Measurements from ENCODE around the gene KLHL29. TPM values are rescaled to one million over a fixed set of nuclear protein-coding genes. Genes with fewer than 3 reads are reported as not detected.

Gene KLHL29
- total RNA-seq, 1 experiment from 2014 or later: 2.6 TPM

DNA sequence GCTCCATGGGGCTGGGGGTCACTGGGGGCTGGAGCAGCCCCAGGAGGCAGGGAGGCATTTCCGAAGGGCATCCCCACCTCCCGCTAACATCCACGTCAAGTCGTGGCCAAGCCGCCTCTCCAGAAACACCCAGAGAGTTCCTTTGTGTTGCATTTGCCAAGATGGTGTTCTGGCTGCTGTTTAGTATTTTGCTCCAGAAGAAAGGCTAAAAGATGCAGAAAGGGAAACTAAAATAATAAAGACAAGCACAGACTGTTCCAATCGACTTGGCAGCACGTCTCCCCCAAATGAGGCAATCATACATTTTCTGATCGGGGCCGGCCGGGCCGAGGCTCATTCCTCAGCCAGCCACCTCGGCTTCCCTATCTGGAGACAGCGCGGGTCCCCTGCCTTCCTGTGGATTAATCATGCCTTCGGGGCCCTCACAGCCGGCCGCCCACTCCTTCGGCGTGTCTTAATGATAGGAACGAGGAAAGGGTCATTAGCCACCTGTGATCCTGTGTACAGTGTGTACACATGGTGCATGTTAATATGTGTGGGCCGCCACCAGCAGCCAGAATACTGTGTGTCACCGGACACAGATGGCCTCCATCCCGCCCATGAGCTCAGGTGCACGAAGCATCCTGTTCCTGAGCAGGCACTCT is 169.2 kb downstream of the KLHL29 start:
- Histone ChIP-seq H3K9ac (ENCODE audit: low read length) (no peak overlapping the region), H3K36me3 (ENCODE audit: low read depth, low read length) (no peaks in the 10 kb centered on the region), H3K79me2 (ENCODE audit: low read length) (no peaks in the 10 kb centered on the region), H3K9me3 (ENCODE audit: low read length) (no peaks in the 10 kb centered on the region), H3K27ac (ENCODE audit: low read length) (no peak overlapping the region), H2AFZ (ENCODE audit: low read length) (no peak overlapping the region), H3K4me3 (ENCODE audit: low read length) (no peak overlapping the region), H3K4me1 (ENCODE audit: insufficient read depth, low read length) (no peaks in the 10 kb centered on the region), H4K20me1 (ENCODE audit: low read length) (no peaks in the 10 kb centered on the region), H3K27me3 (ENCODE audit: low read length) (no peaks in the 10 kb centered on the region), H3K9me2 (replicated peaks; ENCODE audit: low read length) (no peaks in the 10 kb centered on the region), H3K4me2 (ENCODE audit: low read length) (no peak overlapping the region), H3F3A (ENCODE audit: low read length, unreplicated experiment) (no peaks in the 10 kb centered on the region)
- ChIA-PET CTCF (no interaction called here), POLR2A (ENCODE audit: unreplicated experiment) (no interaction called here)
- intact Hi-C loops (cut with micrococcal nuclease): no loop called here
- ATAC-seq (no peak), DNase-seq (no peak)
- BruUV-seq (replicated peaks): no TSS peak
- TF ChIP-seq, protein P1, sequence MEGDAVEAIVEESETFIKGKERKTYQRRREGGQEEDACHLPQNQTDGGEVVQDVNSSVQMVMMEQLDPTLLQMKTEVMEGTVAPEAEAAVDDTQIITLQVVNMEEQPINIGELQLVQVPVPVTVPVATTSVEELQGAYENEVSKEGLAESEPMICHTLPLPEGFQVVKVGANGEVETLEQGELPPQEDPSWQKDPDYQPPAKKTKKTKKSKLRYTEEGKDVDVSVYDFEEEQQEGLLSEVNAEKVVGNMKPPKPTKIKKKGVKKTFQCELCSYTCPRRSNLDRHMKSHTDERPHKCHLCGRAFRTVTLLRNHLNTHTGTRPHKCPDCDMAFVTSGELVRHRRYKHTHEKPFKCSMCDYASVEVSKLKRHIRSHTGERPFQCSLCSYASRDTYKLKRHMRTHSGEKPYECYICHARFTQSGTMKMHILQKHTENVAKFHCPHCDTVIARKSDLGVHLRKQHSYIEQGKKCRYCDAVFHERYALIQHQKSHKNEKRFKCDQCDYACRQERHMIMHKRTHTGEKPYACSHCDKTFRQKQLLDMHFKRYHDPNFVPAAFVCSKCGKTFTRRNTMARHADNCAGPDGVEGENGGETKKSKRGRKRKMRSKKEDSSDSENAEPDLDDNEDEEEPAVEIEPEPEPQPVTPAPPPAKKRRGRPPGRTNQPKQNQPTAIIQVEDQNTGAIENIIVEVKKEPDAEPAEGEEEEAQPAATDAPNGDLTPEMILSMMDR (conservative IDR thresholded peaks at IDR 0.05; ENCODE audit: low read depth, low read length): no peak
- TF ChIP-seq EZH2 (IDR thresholded peaks at IDR 0.05; ENCODE audit: low read length, unreplicated experiment) (no peak), EZH2phosphoT487 (IDR thresholded peaks at IDR 0.05; ENCODE audit: borderline replicate concordance, low read length) (no peak)

DNA sequence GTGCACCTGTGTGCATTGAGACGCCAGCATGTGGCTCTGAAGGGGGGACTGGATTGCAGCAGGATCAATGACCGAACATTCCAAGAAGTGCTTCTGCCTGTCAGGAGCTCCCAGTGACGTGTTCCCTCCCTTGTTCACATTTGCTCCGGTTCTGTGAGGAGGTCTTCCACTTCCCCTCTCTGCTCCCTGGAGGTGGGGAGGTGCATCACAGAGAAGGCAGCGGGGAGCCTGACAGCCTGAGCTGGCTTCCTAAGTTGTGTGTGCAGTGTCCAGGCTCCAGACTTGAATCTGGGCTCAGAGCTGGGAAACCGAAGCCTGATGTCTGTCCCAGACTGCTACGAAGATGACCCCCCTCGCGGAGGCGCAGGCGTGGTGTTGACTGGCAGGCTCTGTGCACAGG is 171.0 kb downstream of the KLHL29 start:
- Histone ChIP-seq H3K9ac (ENCODE audit: low read length) (no peak overlapping the region), H3K9me3 (ENCODE audit: low read length) (no peaks in the 10 kb centered on the region), H3K27me3 (ENCODE audit: low read length) (no peaks in the 10 kb centered on the region), H3K9me2 (replicated peaks; ENCODE audit: low read length) (no peaks in the 10 kb centered on the region), H3K4me1 (ENCODE audit: insufficient read depth, low read length) (no peaks in the 10 kb centered on the region), H3K79me2 (ENCODE audit: low read length) (no peaks in the 10 kb centered on the region), H3K4me2 (ENCODE audit: low read length) (no peak overlapping the region), H2AFZ (ENCODE audit: low read length) (no peak overlapping the region), H3K4me3 (ENCODE audit: low read length) (no peak overlapping the region), H3K27ac (ENCODE audit: low read length) (no peak overlapping the region), H3F3A (ENCODE audit: low read length, unreplicated experiment) (no peaks in the 10 kb centered on the region), H3K36me3 (ENCODE audit: low read depth, low read length) (no peaks in the 10 kb centered on the region), H4K20me1 (ENCODE audit: low read length) (no peaks in the 10 kb centered on the region)
- DNase-seq (no peak), ATAC-seq (no peak)
- ChIA-PET CTCF (no interaction called here), POLR2A (ENCODE audit: unreplicated experiment) (no interaction called here)
- BruUV-seq (replicated peaks): no TSS peak
- no peak for TF ChIP-seq EZH2 (IDR thresholded peaks at IDR 0.05; ENCODE audit: low read length, unreplicated experiment)
- TF ChIP-seq EZH2phosphoT487 (IDR thresholded peaks at IDR 0.05; ENCODE audit: borderline replicate concordance, low read length): no peak
- TF ChIP-seq, protein P1 (conservative IDR thresholded peaks at IDR 0.05; ENCODE audit: low read depth, low read length): no peak
- intact Hi-C loops (cut with micrococcal nuclease): no loop called here

DNA sequence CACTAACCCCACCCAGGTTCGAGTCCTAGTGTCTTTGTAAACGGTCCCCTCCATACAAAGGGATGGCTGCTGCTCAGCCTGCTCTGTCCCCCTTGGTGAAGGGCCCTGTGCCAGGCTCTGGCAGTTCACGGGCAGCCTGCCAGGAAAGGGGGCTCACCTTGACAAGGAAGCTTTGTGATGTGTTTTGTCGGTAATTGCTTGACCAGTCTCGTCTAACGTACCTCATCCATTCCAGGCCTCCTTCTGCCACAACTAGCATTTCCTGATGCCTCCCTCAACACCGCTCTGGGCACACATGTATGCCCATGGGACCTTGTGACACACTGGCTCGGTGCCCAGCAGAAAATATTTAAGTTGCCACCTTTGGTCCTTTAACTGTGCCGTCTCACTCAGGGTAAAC is 171.9 kb downstream of the KLHL29 start:
- CTCF ChIA-PET: no interaction called here
- no TSS peak for BruUV-seq (replicated peaks)
- H3K27me3 ChIP-seq (ENCODE audit: low read length): no peaks in the 10 kb centered on the region
- ATAC-seq (no peak), DNase-seq (no peak)
- H4K20me1 ChIP-seq (ENCODE audit: low read length): no peaks in the 10 kb centered on the region
- no peak overlapping the region for H3K27ac ChIP-seq (ENCODE audit: low read length)
- TF ChIP-seq, protein P1 (conservative IDR thresholded peaks at IDR 0.05; ENCODE audit: low read depth, low read length): no peak
- no peak for TF ChIP-seq EZH2phosphoT487 (IDR thresholded peaks at IDR 0.05; ENCODE audit: borderline replicate concordance, low read length)
- TF ChIP-seq EZH2 (IDR thresholded peaks at IDR 0.05; ENCODE audit: low read length, unreplicated experiment): no peak
- no peaks in the 10 kb centered on the region for H3K79me2 ChIP-seq (ENCODE audit: low read length)
- no peak overlapping the region for H3K4me3 ChIP-seq (ENCODE audit: low read length)
- no peaks in the 10 kb centered on the region for H3F3A ChIP-seq (ENCODE audit: low read length, unreplicated experiment)
- intact Hi-C loops (cut with micrococcal nuclease): no loop called here
- no peaks in the 10 kb centered on the region for H3K9me2 ChIP-seq (replicated peaks; ENCODE audit: low read length)
- POLR2A ChIA-PET (ENCODE audit: unreplicated experiment): no interaction called here
- no peaks in the 10 kb centered on the region for H3K9me3 ChIP-seq (ENCODE audit: low read length)
- no peak overlapping the region for H2AFZ ChIP-seq (ENCODE audit: low read length)
- no peak overlapping the region for H3K4me2 ChIP-seq (ENCODE audit: low read length)
- H3K4me1 ChIP-seq (ENCODE audit: insufficient read depth, low read length): no peaks in the 10 kb centered on the region
- no peak overlapping the region for H3K9ac ChIP-seq (ENCODE audit: low read length)
- H3K36me3 ChIP-seq (ENCODE audit: low read depth, low read length): no peaks in the 10 kb centered on the region
